Stimulated activated CD4-positive, alpha-beta T cell treated with anti-CD3 and anti-CD28 coated beads, Interleukin-2, amount 100 ng/mL, for 4 hours (primary cell): ENCODE data around the gene TBC1D8.

Experiments
- DNase-seq: peaks from one replicate; pipeline ENCODE4 v3.0.0-alpha.2; 2020; ENCODE audit warnings: low read depth

Gene TBC1D8

DNA sequence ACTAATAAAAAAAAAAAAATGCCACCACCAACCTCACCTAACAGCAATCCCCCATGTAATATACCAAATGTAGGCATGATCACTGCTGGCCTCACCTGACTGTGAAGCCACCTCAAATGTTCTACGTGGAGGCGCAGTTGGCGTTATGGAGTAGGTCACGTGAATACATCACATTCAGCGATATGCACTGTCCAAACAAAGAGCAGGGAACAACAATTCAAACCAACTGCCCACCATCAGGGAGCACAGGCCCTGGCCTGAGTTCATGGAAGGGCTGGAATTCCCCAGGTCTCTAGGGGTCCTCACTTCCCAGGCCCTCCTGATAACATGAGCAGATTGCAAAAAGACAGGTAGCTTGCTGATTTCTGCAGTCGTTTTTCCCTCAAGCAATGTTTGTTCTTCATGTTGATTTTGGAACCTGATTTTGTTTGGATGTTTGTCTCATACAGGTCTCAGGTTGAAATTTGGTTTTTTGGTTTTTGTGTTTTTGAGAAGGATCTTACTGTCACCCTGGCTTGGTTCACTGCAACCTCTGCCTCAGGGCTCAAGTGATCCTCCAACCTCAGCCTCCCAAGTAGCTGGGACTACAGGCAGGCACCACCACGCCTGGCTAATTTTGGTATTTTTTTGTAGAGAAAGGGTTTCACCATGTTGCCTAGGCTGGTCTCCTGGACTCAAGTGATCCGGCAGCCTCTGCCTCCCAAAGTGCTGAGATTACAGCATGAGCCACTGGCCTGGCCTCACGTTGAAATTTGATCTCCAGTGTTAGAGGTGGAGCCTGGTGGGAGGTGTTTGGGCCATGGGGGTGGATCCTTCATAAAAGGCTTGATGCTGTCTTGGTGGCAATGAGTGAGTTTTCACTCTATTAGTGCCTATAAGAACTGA lies 15.5 kb downstream of the TBC1D8 start:
- no peak for DNase-seq

DNA sequence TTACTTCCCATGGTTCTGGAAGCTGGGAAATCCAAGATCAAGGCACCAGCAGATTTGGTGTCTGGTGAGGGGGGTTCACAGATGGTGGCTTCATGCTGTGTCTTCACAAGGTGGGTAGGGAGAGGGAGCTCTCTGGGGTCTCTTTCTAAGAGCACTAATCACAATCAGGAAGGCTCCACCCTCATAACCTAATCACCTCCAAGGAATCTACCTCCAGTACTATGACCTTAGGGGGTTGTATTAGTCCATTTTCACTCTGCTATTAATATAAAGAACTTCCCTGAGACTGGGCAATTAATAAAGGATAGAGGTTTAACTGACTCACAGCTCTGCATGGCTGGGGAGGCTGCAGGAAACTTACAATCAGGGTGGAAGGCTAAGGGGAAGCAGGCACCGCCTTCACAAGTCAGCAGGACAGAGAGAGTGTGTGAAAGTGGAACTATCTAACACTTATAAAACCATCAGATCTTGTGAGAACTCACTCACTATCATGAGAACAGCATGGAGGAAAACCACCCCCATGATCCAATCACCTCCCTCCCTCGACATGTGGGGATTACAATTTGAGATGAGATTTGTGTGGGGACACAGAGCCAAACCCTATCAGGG lies 17.6 kb downstream of the TBC1D8 start:
- no peak for DNase-seq

DNA sequence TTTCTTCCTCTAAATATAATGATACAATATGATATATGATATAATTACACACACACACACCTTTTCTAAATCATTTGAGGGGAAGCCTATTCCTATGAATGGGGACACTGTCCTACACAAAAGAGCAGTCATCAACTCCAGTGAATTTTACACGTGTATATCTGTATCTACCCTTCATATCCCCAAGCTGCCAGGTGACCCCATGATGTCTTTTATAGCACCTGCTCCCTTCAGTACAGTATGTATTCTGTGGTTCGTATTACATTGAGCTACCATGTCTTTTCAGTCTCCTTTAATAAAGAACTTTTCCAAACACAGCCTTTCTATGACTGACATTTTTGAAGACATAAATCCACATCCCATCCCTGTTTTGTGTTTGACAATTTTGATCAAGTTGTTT lies 19.0 kb downstream of the TBC1D8 start:
- DNase-seq = no peak

GRCh38 chr2:101130081-101130480 lies 21.1 kb downstream of the TBC1D8 start:
- no peak for DNase-seq

DNA sequence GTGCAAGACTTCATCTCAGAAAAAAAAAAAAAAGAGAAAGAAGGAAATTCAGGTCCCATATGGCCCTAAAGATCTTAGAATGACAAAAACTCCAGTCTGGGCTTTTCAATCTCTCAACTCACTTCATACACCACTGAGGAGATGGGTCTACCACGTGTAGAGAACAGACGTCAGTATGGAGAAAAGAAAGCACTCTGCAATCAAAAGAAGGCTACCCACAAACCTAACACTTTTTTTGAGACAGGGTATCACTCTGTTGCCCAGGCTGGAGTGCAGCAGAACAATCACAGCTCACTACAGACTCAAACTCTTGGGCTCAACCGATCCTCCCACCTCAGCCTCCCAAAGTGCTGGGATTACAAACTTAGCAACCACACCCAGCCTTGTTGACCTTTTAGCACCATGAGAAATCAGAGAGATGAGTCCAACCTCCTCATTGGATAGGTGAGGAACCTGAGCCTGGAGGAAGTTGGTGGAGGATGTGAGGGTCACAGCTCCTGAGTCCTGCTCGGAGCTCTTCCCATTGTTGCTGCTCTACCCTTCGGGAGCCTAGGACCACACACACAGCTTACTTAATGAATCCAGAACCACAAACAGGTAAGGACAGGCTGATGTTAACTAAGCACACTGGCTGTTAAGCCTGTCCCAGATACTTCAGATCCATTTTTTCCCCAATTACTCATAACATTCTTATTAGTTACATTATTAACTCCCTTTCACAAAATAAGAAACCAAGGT lies 23.7 kb downstream of the TBC1D8 start:
- DNase-seq = no peak

DNA sequence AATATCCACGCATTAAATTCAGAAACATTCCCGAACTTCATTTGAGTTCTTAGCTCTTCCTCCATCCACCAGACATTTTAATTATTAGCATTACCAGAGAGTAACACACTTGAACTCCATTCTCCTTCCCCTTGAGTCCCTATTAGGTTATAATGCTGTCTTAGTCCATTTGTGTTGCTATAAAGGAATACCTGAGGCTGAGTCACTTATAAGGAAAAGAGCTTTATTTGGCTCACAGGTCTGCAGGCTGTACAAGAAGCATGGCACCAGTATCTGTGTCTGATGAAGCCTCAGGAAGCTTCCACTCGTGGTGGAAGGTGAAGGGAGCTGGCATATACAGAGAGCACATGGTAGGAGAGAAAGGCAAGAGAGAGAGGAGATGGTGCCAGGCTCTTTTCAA lies 25.4 kb downstream of the TBC1D8 start:
- no peak for DNase-seq

- DNase-seq = no peak
These were observed 25.8 kb downstream of the TBC1D8 start for GRCh38 chr2:101125374-101125773.

GRCh38 chr2:101124643-101125366 lies 26.4 kb downstream of the TBC1D8 start:
- DNase-seq = no peak

DNA sequence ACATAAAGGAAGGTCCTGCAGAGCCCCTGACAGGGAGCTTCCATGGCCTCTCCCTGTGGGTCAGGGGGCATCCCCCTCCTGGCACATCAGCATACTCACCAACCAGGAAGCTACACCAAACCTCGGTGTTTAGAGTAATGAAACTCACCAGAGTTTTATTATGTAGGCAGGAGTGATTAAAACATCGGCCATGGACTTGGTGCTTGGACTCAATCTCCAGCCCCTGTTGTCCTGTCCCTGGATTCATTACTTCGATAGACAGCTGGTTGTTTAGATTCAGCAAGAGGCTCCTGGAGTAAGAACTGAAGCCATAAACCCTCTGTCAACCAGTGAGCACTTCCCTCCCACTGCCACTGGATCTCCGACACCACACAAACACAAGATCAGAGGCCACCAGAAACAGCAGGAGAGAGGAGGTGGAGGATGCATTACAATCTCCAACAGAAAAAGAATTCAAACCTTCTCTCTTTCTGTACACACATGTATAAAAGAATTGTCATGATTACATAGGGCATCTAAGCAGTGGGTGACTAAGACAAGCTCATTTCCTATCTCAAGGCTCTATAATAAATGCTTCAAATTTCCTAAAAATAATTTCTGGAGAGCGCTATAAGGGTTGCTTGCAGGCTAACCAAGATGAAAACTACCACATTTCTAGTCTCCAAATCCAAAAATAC lies 27.2 kb downstream of the TBC1D8 start:
- no peak for DNase-seq

DNA sequence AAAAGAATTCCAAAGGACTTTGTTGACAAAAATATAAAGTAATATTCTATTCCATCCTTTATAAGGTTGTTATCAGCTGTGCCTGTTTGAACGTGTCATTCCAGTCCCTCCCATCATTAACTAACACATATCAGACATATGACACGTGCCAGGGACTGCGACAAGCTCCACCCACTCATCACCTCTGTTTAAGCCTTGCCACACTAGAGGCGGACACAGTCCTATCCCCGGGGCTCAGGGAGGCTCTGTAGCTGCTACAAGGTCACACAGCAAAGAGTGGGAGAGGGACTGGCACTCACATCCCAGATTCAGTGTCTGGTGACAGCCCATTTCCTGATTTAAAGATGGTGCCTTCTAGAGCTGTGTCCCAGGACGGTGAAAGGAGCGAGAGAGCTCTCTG lies 30.0 kb downstream of the TBC1D8 start:
- DNase-seq = no peak

DNA sequence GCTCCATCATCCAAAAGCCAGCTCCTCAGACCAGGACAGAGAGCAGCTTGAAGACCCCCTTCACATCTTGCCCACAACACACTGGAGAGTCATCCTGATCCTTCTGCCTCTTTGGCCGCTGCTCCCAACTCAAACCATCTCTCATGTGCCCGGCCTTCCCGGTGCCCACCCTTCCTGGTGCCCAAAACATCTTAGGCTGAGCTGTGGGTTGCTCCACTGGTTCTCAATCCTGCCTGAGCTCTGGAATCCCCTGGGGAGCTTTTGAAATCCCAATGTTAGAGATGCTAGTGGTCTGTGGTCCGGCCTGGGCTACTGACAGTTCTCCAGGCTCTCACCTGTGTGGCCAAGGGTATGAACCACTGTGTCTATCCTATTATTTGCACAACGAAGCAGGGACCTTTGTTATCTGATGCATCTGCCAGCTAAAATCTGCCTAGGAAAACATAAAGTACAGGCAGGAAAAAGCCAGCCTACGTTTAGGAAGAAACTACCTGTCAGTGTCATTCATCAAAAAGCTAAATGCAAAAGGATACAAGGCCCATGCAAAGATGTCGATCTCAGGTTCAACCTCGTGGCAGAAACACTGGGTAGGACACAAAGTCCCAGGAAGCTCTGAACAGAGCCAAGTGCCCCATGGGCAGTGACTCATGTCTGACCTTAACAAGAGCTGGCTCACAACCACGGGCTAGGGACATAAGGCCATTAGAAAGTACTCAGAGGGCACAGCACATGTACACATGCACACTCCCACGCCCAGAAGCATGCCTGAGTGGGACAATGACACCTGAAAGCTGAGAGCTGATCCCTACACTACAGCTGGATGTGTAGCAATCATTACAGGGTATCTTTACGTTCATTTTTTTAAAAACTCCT lies 30.8 kb downstream of the TBC1D8 start:
- DNase-seq = no peak

DNA sequence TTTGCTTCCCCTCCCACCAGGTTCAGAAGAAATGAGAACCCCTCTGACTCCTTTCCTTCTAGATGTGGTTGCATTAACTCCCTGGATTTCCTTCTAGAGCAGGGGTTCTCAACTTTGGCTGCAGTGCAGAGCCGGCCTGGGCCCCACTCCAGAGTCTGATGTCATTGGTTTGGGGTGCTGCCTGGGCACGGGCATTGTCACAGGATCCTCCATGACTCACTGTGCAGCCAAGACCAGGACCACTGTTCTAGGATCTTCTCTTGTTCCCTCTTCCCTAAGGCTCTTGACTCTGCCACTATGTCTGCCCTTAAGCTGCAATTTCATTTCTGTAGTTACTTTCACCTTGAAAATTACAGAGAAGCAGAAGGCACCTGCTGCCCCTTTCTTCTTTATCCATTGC lies 31.8 kb downstream of the TBC1D8 start:
- no peak for DNase-seq

DNA sequence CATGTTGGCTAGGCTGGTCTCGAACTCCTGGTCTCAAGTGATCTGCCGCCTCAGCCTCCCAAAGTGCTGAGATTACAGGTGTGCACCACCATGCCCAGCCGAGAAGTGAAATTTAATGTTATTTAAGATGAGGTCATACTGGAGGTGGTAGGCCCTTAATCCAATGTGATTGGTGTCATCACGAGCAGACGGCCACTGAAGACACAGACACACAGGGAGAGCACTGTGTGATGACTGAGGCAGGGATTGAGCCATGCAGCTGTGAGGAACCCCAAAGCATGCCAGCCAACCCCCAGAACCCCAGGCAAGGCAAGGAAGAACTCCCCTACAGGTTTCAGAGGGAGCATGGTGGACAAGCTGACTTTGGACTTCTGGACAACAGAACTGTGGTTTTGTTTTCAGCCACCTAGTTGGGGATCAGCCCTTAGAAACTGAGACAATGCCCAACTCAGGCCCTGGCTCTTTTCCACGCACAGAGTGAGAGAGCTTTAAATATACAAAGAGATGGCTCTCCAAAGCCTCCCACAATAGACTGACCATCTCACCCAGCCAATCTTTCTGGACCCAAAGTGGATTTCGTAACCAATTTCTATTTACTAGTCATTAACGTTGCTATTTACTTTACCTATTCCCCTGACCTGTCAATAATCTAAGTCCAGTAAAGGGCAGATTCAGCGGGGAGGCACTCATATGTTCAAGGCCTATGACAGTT lies 34.2 kb downstream of the TBC1D8 start:
- DNase-seq = no peak

- no peak for DNase-seq
These were observed 34.8 kb downstream of the TBC1D8 start for GRCh38 chr2:101116348-101116747.

DNA sequence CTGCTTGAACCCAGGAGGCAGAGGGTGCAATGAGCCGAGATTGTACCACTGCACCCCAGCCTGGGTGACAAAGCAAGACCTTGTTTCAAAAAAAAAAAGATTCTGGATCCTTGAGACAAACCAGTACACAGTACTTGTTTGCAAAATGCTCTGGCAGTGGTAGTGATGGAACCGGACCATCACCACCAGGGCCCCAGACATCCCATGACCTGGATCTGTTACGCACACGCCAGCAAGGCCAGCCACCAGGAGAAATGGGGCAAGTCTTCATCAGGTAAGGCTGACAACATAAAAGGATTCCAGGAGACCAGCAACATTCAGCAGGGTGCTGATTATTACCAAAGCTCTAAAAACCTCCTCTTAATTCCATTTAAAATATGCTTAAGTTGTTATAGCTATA lies 35.5 kb downstream of the TBC1D8 start:
- DNase-seq = no peak

GRCh38 chr2:101114815-101115214 lies 36.4 kb downstream of the TBC1D8 start:
- no peak for DNase-seq

GRCh38 chr2:101114268-101114783 lies 36.9 kb downstream of the TBC1D8 start:
- DNase-seq = no peak

DNA sequence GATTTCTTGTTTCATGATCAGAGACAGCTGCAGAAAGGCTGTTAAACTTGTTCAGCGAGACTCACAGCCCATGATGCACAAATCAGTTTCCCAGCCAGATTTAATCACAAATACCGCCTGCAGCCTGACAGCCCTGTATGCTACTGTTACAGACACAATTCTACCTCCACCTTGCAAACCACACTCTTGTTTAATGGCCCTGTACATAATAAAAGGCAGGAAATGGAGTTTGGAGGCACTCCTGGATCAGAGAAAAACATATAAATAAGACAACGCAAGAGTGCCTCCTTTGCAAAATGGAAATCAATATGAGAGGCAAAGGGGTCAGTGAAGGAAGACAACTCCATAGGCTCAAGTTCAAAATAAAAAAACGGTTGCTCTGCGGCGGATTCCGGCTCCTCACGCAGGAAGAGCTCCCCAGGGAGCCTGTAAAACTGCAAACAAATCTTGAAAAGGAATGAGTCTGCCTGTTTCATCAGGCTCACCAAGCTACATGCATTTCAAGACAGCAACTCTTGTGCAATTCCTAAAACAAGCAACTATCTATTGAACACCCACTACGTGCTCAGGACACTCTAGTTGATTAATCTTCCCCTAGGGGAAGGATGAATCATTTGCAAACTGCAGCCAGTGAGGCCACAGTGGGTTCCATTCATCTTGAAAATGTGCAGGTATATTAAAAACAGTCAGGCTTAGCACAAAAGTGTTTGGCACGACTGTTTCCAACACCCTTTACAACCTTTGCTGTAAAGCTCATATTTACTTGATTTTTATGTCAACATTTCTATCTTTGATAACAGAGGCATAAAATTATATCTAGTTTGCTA lies 37.5 kb downstream of the TBC1D8 start:
- DNase-seq = no peak

DNA sequence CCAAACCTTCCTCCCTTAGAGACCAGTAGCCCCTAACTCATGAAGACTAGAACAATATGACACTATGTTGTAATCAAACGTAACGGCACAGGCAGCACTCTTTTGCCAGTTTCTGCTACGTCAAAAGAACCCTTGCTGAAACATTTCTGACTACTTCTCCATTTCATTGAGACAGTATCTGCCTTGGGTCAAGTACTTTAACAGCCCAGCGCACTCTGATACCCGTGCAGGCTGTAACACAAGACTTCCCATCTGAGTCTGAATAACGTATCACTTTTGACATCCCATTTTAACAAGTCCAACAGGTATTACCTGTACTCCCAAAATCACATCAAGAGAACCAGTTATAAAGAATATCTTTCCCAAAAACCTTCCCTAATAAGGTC lies 38.4 kb downstream of the TBC1D8 start:
- DNase-seq = no peak
